MCF 10A (cell line): ENCODE data around the gene KAZN. TPM values are rescaled to one million over a fixed set of nuclear protein-coding genes. Genes with fewer than 3 reads are reported as not detected.

Experiments used
- BruUV-seq: library from RNA; stranded (reverse); fragments of 400-500 nt; replicated peaks from 2 replicates; lab custom pipeline; 2021; lab: Mats Ljungman, UMichigan
- CTCF ChIA-PET: fragments of 300-600 bp; sonication (Branson Sonifier 250); formaldehyde crosslinking; extraction: SDS; loops from one replicate; lab custom pipeline; 2021; ENCODE audit warnings: antibody characterized with exemption, inconsistent platforms; lab: Yijun Ruan, JAX
- POLR2A ChIA-PET: fragments of 300-600, 350-650 bp; sonication (Branson Sonifier 250); formaldehyde crosslinking; extraction: SDS; loops from one replicate; lab custom pipeline; 2020; ENCODE audit warnings: antibody characterized with exemption, inconsistent platforms; lab: Yijun Ruan, JAX
- DNase-seq: peaks from one replicate; pipeline ENCODE4 v3.0.0-alpha.2; 2018; ENCODE audit not compliant: unreplicated experiment
- H3K27ac Mint-ChIP-seq: one replicate; pipeline ENCODE4 v1.8.0; 2022; ENCODE audit warnings: mild to moderate bottlenecking, low read depth, mixed read lengths; ENCODE audit not compliant: unreplicated experiment
- H3K27me3 Mint-ChIP-seq: one replicate; pipeline ENCODE4 v1.8.0; 2022; ENCODE audit warnings: mixed read lengths; ENCODE audit not compliant: insufficient read depth, unreplicated experiment
- H3K36me3 Mint-ChIP-seq: one replicate; pipeline ENCODE4 v1.8.0; 2022; ENCODE audit warnings: mild to moderate bottlenecking, moderate library complexity, mixed read lengths; ENCODE audit not compliant: insufficient read depth, unreplicated experiment
- H3K4me1 Mint-ChIP-seq: one replicate; pipeline ENCODE4 v1.8.0; 2022; ENCODE audit warnings: mixed read lengths; ENCODE audit not compliant: insufficient read depth, unreplicated experiment
- H3K4me3 Mint-ChIP-seq: one replicate; pipeline ENCODE4 v1.8.0; 2022; ENCODE audit warnings: mild to moderate bottlenecking, moderate library complexity, mixed read lengths; ENCODE audit not compliant: unreplicated experiment
- H3K9me3 Mint-ChIP-seq: one replicate; pipeline ENCODE4 v1.8.0; 2022; ENCODE audit warnings: mixed read lengths; ENCODE audit not compliant: unreplicated experiment
- intact Hi-C: fragments of 100-400 bp; cut with micrococcal nuclease; formaldehyde crosslinking; loops from 2 replicates; pipeline ENCODE4 v1.14.1; 2022
- total RNA-seq: library from RNA; stranded (reverse); gene quantifications from 2 replicates; pipeline ENCODE4 v1.2.3, GENCODE V29; 2022
- TF ChIP-seq, protein P1 (sequence below): fragments of 200-600 bp; IDR thresholded peaks from one replicate; pipeline ENCODE4 v1.8.0; 2022; ENCODE audit warnings: antibody characterized with exemption, mild to moderate bottlenecking; ENCODE audit not compliant: unreplicated experiment

Gene KAZN
- total RNA-seq, 1 experiment from 2014 or later: 3.3 TPM

DNA sequence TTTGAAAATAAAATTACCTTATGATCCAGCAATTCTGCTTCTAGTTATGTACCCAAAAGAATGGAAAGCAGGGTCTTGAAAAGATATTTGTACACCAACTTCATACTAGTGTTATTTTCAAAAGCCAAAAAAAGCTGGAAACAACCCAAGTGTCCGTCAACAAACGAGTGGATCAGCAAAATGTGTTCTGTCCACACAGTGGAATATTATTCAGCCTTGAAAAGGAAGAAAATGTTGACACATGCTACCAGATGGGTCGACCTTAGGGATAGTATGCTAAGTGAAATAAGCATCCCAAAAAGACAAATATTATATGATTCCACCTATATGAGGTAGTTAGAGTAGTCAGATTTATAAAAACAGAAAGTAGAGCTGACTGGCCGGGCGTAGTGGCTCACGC is 65.3 kb downstream of the KAZN start:
- Mint-ChIP-seq H3K4me3 (no peak overlapping the region), H3K4me1 (peaks cover 9% of the 10 kb centered on the region), H3K27ac (no peak overlapping the region), H3K36me3 (no peaks in the 10 kb centered on the region), H3K9me3 (no peaks in the 10 kb centered on the region), H3K27me3 (no peaks in the 10 kb centered on the region)
- no TSS peak for BruUV-seq
- TF ChIP-seq, protein P1, sequence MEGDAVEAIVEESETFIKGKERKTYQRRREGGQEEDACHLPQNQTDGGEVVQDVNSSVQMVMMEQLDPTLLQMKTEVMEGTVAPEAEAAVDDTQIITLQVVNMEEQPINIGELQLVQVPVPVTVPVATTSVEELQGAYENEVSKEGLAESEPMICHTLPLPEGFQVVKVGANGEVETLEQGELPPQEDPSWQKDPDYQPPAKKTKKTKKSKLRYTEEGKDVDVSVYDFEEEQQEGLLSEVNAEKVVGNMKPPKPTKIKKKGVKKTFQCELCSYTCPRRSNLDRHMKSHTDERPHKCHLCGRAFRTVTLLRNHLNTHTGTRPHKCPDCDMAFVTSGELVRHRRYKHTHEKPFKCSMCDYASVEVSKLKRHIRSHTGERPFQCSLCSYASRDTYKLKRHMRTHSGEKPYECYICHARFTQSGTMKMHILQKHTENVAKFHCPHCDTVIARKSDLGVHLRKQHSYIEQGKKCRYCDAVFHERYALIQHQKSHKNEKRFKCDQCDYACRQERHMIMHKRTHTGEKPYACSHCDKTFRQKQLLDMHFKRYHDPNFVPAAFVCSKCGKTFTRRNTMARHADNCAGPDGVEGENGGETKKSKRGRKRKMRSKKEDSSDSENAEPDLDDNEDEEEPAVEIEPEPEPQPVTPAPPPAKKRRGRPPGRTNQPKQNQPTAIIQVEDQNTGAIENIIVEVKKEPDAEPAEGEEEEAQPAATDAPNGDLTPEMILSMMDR: no peak
- DNase-seq: no peak
- intact Hi-C loops: no loop called here
- ChIA-PET POLR2A (no interaction called here), CTCF (no interaction called here)

DNA sequence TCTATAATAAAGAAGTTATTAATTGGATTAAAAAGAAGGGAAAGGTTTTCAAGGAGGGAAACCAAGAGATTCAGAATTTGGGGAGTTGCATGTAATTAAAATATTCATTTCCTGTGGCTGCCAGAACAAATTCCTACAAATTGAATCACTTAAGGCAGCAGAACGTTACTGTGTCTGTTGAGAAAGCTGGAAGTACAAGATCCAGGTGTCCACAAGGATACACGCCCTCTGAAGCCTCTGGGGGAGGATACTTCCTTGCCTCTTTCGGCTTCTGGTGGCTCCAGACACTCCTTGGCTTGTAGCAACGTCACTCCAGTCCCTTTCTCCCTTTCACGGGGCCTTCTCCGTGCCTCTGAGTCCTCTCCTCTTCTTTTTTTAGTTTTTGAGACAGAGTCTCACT is 67.9 kb downstream of the KAZN start:
- intact Hi-C loops: no loop called here
- no peak overlapping the region for H3K27ac Mint-ChIP-seq
- H3K4me3 Mint-ChIP-seq: no peak overlapping the region
- DNase-seq: no peak
- TF ChIP-seq, protein P1: no peak
- CTCF ChIA-PET: no interaction called here
- H3K36me3 Mint-ChIP-seq: no peaks in the 10 kb centered on the region
- no peaks in the 10 kb centered on the region for H3K27me3 Mint-ChIP-seq
- POLR2A ChIA-PET: no interaction called here
- H3K9me3 Mint-ChIP-seq: no peaks in the 10 kb centered on the region
- H3K4me1 Mint-ChIP-seq: peaks cover 9% of the 10 kb centered on the region
- BruUV-seq: no TSS peak

DNA sequence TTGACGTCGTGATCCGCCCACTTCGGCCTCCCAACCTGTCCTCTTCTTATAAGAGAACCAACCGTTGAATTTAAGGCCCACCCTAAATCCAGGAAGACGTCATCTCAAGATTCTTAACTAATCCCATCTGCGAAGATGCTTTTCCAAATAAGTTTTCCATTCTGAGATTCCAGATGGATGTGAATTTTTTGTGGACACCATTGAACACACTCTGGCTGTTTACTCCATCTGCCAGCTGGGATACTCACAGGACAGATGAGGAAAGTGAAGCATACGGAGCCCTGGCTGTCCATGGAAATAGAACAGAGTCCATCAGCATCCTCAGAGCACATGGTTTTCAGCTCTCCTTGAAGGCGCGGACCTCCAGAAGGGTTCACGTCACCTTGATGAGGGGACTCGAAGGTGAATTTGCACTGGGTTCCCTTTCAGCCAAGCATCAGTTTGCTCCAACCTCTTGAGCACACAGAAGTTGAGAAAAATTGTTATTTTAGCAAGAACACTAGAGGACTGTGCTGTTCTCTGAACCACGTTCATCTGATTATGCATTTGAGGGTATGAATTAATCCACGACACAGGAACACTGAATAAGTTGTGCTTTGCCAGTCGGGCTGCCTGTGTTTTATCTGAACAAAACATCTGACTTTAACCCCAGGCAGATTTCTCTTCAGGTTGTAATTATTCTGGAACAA is 68.6 kb downstream of the KAZN start:
- POLR2A ChIA-PET: interaction anchor here (1.2 kb wide), 1 partner anchor 48 kb away, joined by 3 read pairs; no protein-coding TSS in a partner anchor
- no peaks in the 10 kb centered on the region for H3K9me3 Mint-ChIP-seq
- no TSS peak for BruUV-seq
- peaks cover 9% of the 10 kb centered on the region for H3K4me1 Mint-ChIP-seq
- no peak for DNase-seq
- intact Hi-C loops: no loop called here
- H3K4me3 Mint-ChIP-seq: no peak overlapping the region
- no peaks in the 10 kb centered on the region for H3K36me3 Mint-ChIP-seq
- H3K27me3 Mint-ChIP-seq: no peaks in the 10 kb centered on the region
- CTCF ChIA-PET: no interaction called here
- TF ChIP-seq, protein P1: no peak
- no peak overlapping the region for H3K27ac Mint-ChIP-seq

DNA sequence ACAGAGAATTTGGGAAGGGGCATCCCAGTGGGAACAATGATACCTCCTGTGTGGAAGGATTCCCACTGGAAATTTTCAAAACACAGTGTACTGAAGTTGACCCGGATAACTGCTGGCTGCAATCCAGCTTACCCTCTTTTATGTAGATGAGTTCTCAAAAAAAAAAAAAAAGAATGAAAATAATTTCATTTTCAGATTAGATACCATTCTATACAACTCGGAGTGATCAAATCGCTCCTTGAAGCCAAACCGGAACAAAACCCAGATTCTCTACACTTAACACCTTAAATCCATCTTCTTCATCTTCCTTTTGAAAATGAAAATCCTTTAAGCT is 69.1 kb downstream of the KAZN start:
- TF ChIP-seq, protein P1: no peak
- Mint-ChIP-seq H3K4me1 (peaks cover 9% of the 10 kb centered on the region), H3K27me3 (no peaks in the 10 kb centered on the region), H3K27ac (no peak overlapping the region), H3K9me3 (no peaks in the 10 kb centered on the region), H3K4me3 (no peak overlapping the region), H3K36me3 (no peaks in the 10 kb centered on the region)
- intact Hi-C loops: no loop called here
- ChIA-PET POLR2A (interaction anchor here (1.2 kb wide), 1 partner anchor 48 kb away, joined by 3 read pairs; no protein-coding TSS in a partner anchor), CTCF (interaction anchor here (0.6 kb wide), 1 partner anchor 738 kb away, joined by 3 read pairs; no protein-coding TSS in a partner anchor)
- no peak for DNase-seq
- no TSS peak for BruUV-seq
